ENCODE measurements around the gene SPAG5.

DNA sequence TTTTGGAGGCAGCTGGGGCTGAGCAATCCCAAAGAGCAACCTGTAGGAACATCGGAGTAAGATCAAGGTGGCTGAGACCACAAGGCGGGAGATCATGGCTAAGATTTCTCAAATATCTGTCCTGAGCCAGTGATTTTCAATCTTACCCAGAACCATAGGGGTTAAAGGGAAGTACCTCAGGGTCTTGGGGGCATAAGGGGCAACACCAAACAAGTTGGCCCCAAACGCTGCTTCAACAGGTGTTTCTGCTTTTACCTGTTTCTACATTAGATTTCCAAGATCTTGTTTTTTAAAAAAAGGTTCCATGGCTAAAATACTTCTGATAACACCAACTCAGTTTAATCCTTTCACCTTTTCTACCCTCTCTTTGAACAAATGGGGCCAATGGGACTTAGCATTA, 43.8 kb downstream of the SPAG5 start:
- TF ChIP-seq SP1 (IDR thresholded peaks at IDR 0.05; ENCODE audit: low read depth, low read length) (no peak), HCFC1 (IDR thresholded peaks at IDR 0.05; ENCODE audit: low read length) (no peak), RCOR1 (conservative IDR thresholded peaks at IDR 0.05; ENCODE audit: low read depth, low read length) (no peak), POLR2A (IDR thresholded peaks at IDR 0.05; ENCODE audit: low read depth, low read length) (no peak), BHLHE40 (IDR thresholded peaks at IDR 0.05; ENCODE audit: borderline replicate concordance in 1 of 2, low read depth in 2 of 2, low read length in 1 of 2) (no peak)
- TF ChIP-seq, protein P1, sequence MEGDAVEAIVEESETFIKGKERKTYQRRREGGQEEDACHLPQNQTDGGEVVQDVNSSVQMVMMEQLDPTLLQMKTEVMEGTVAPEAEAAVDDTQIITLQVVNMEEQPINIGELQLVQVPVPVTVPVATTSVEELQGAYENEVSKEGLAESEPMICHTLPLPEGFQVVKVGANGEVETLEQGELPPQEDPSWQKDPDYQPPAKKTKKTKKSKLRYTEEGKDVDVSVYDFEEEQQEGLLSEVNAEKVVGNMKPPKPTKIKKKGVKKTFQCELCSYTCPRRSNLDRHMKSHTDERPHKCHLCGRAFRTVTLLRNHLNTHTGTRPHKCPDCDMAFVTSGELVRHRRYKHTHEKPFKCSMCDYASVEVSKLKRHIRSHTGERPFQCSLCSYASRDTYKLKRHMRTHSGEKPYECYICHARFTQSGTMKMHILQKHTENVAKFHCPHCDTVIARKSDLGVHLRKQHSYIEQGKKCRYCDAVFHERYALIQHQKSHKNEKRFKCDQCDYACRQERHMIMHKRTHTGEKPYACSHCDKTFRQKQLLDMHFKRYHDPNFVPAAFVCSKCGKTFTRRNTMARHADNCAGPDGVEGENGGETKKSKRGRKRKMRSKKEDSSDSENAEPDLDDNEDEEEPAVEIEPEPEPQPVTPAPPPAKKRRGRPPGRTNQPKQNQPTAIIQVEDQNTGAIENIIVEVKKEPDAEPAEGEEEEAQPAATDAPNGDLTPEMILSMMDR (IDR thresholded peaks at IDR 0.05 in 2 of 3, conservative IDR thresholded peaks at IDR 0.05 in 1 of 3; ENCODE audit: control insufficient read depth in 2 of 3, extremely low read depth in 1 of 3, insufficient read depth in 1 of 3, low read depth in 3 of 3, low read length in 3 of 3) = no peak
- TF ChIP-seq, protein P2, sequence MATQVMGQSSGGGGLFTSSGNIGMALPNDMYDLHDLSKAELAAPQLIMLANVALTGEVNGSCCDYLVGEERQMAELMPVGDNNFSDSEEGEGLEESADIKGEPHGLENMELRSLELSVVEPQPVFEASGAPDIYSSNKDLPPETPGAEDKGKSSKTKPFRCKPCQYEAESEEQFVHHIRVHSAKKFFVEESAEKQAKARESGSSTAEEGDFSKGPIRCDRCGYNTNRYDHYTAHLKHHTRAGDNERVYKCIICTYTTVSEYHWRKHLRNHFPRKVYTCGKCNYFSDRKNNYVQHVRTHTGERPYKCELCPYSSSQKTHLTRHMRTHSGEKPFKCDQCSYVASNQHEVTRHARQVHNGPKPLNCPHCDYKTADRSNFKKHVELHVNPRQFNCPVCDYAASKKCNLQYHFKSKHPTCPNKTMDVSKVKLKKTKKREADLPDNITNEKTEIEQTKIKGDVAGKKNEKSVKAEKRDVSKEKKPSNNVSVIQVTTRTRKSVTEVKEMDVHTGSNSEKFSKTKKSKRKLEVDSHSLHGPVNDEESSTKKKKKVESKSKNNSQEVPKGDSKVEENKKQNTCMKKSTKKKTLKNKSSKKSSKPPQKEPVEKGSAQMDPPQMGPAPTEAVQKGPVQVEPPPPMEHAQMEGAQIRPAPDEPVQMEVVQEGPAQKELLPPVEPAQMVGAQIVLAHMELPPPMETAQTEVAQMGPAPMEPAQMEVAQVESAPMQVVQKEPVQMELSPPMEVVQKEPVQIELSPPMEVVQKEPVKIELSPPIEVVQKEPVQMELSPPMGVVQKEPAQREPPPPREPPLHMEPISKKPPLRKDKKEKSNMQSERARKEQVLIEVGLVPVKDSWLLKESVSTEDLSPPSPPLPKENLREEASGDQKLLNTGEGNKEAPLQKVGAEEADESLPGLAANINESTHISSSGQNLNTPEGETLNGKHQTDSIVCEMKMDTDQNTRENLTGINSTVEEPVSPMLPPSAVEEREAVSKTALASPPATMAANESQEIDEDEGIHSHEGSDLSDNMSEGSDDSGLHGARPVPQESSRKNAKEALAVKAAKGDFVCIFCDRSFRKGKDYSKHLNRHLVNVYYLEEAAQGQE (IDR thresholded peaks at IDR 0.05; ENCODE audit: low read depth, low read length) = no peak
- TF ChIP-seq, protein P3, sequence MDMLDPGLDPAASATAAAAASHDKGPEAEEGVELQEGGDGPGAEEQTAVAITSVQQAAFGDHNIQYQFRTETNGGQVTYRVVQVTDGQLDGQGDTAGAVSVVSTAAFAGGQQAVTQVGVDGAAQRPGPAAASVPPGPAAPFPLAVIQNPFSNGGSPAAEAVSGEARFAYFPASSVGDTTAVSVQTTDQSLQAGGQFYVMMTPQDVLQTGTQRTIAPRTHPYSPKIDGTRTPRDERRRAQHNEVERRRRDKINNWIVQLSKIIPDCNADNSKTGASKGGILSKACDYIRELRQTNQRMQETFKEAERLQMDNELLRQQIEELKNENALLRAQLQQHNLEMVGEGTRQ (IDR thresholded peaks at IDR 0.05; ENCODE audit: borderline replicate concordance, low read depth, low read length) = no peak

Data from GM12878 (cell line).